ENCODE data around the gene OR10T2. TPM values are rescaled to one million over a fixed set of nuclear protein-coding genes. Genes with fewer than 3 reads are reported as not detected.

Gene OR10T2
- total and polyA plus RNA-seq, 2 of the 13 experiments (the other 11 are each of a cell fraction or from before 2014, with no cell fraction given), result not detected

DNA sequence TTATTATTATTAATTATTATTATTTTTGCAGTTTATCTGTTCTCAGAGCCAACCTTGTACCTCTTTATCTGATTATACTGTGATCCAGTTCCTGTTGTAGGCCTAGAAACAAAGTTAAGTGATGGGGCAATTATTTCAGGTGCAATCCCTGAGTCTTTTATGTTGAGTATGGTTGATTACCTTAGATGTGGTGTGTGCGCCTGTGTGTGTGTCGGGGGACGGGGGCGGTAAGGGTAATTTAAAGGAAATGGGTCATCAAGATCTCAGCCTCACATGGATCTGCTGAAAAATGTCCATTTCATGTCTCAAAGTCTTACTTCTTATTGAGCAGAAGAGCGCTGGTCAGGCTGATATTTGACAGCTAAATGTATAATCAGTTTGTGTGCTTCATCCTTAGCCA is 7.8 kb upstream of the OR10T2 start (continued):
- TF ChIP-seq MED1 (CRISPR knock-in tag; IDR thresholded peaks at IDR 0.05) (no peak), ZNF30 (CRISPR knock-in tag; IDR thresholded peaks at IDR 0.05) (no peak)

DNA sequence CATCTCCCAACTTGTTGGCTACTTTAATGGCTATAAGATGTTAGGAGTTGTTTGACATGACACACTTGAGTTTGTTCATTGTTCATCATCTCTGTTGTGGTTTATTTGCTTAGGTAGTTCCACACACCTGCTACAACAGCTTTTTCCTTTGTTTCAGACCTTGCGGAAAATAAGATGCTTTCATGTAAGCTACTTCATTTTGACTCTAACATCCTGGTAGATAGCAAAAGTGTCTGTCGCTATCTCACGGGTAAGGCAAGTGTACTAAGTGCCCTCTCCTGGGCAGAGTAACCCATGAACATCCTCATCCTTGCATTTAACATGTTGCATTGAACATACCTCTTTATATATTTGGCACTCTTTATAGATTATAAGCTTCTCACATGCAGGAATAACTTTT is 1.6 kb upstream of the OR10T2 start:
- no peak for DNase-seq (ENCODE audit: low spot score)
- BruUV-seq (replicated peaks), result no TSS peak
- H3K36me3 ChIP-seq (replicated peaks in 1 of 2; ENCODE audit: control insufficient read depth in 1 of 2, insufficient read depth in 2 of 2, low read length in 2 of 2), result no peaks in the 10 kb centered on the region
- no peak overlapping the region for H3K9ac ChIP-seq (ENCODE audit: insufficient read depth, low read depth, low read length)
- H3K4me2 ChIP-seq (ENCODE audit: low read depth, low read length), result no peak overlapping the region
- no peak for FAIRE-seq
- H3K4me3 ChIP-seq (replicated peaks in 1 of 3; ENCODE audit: insufficient read depth in 1 of 3, low read depth in 2 of 3, low read length in 3 of 3), result no peak overlapping the region
- no peak for ATAC-seq
- CTCF ChIA-PET (ENCODE audit: low intra/inter-chr PET ratio, low total read pairs), result no interaction called here
- H2AFZ ChIP-seq (ENCODE audit: low read length), result no peak overlapping the region
- in situ Hi-C loops (cut with HindIII; ENCODE audit: extremely low pct_ligation_motif_present, low pct_unique_long_range_greater_than_20kb) (no loop called here), intact Hi-C loops (cut with micrococcal nuclease; ENCODE audit: unreplicated experiment) (no loop called here)
- no peaks in the 10 kb centered on the region for H4K20me1 ChIP-seq (ENCODE audit: insufficient read depth, low read length)
- 4% methylated on average over 3 of the region's 3 CpGs for WGBS (ENCODE audit: low lambda C conversion rate)
- POLR2A ChIA-PET, result no interaction called here
- no peaks in the 10 kb centered on the region for H3K79me2 ChIP-seq (ENCODE audit: insufficient read depth, low read length)
- H3K27me3 ChIP-seq (ENCODE audit: control insufficient read depth in 1 of 2, insufficient read depth in 2 of 2, low read length in 2 of 2), result no peaks in the 10 kb centered on the region
- TF ChIP-seq ZNF263 (CRISPR knock-in tag; IDR thresholded peaks at IDR 0.05) (no peak), SATB2 (CRISPR knock-in tag; IDR thresholded peaks at IDR 0.05) (no peak), HDAC6 (IDR thresholded peaks at IDR 0.05; ENCODE audit: low read depth, low read length) (no peak), ZNF33A (CRISPR knock-in tag; IDR thresholded peaks at IDR 0.05; ENCODE audit: borderline replicate concordance) (no peak)
- no peaks in the 10 kb centered on the region for H3K4me1 ChIP-seq (ENCODE audit: insufficient read depth, low read length)
- H3K9me3 ChIP-seq (ENCODE audit: low read length), result peaks cover 39% of the 10 kb centered on the region
- no peak overlapping the region for H3K27ac ChIP-seq (ENCODE audit: extremely low read length, insufficient read depth, low read length)

DNA sequence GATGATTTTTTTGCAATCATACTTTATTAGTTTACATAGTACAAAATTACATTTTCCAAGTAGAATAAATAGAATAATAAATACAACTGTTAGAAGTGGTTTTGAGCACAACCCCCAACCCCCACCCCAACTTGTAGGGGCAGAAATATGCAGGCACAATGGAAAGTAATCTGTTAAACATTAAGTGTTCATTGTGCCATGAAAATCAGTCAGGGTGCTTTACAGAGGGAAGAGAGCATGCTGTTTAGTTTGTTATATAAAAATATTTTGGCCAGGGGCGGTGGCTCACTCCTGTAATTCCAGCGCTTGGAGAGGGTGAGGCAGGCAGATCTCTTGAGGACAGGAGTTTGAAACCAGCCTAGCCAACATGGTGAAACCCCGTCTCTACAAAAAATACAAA is 2.6 kb downstream of the OR10T2 start:
- Histone ChIP-seq H3K27me3 (ENCODE audit: control insufficient read depth in 1 of 2, insufficient read depth in 2 of 2, low read length in 2 of 2) (no peaks in the 10 kb centered on the region), H3K79me2 (ENCODE audit: insufficient read depth, low read length) (no peaks in the 10 kb centered on the region), H3K4me3 (replicated peaks in 1 of 3; ENCODE audit: insufficient read depth in 1 of 3, low read depth in 2 of 3, low read length in 3 of 3) (no peak overlapping the region), H3K4me2 (ENCODE audit: low read depth, low read length) (no peak overlapping the region), H3K4me1 (ENCODE audit: insufficient read depth, low read length) (no peaks in the 10 kb centered on the region), H2AFZ (ENCODE audit: low read length) (no peak overlapping the region), H3K27ac (ENCODE audit: extremely low read length, insufficient read depth, low read length) (no peak overlapping the region), H3K9me3 (ENCODE audit: low read length) (peaks cover 36% of the 10 kb centered on the region), H4K20me1 (ENCODE audit: insufficient read depth, low read length) (no peaks in the 10 kb centered on the region), H3K36me3 (replicated peaks in 1 of 2; ENCODE audit: control insufficient read depth in 1 of 2, insufficient read depth in 2 of 2, low read length in 2 of 2) (no peaks in the 10 kb centered on the region), H3K9ac (ENCODE audit: insufficient read depth, low read depth, low read length) (no peak overlapping the region)
- intact Hi-C loops (cut with micrococcal nuclease; ENCODE audit: unreplicated experiment), result no loop called here
- ATAC-seq (no peak), FAIRE-seq (no peak), DNase-seq (ENCODE audit: low spot score) (no peak)
- in situ Hi-C loops (cut with HindIII; ENCODE audit: extremely low pct_ligation_motif_present, low pct_unique_long_range_greater_than_20kb), result no loop called here
- ChIA-PET POLR2A (no interaction called here), CTCF (ENCODE audit: low intra/inter-chr PET ratio, low total read pairs) (no interaction called here)
- 6% methylated on average over 3 of the region's 3 CpGs for WGBS (ENCODE audit: low lambda C conversion rate)
- BruUV-seq (replicated peaks), result no TSS peak
- TF ChIP-seq ZNF530 (CRISPR knock-in tag; IDR thresholded peaks at IDR 0.05; ENCODE audit: low read depth), result no peak
- no peak for TF ChIP-seq ETV5 (CRISPR knock-in tag; IDR thresholded peaks at IDR 0.05; ENCODE audit: borderline replicate concordance)

Data from HepG2 (cell line).